ENCODE results near the gene FAAP20.

FAAP20 gene

GRCh38 chr1:2195785-2196184, 1.2 kb upstream of the FAAP20 start:
- Histone ChIP-seq H3K4me2 (ENCODE audit: low read length, poor library complexity, severe bottlenecking) (no peak overlapping the region), H3K9ac (ENCODE audit: low read length) (peak overlapping the region; percentile 88)
- DNase-seq: no peak

GRCh38 chr1:2194898-2195673, 514 bp upstream of the FAAP20 start:
- under 1% methylated on average over 35 of the region's 35 CpGs for WGBS
- Histone ChIP-seq H3K4ac (ENCODE audit: low read depth in 1 of 2, low read length in 2 of 2) (peak overlapping the region; percentile 58 to 90), H3K4me1 (ENCODE audit: control insufficient read depth, insufficient read depth, low read depth, low read length) (peaks cover 47% of the 10 kb centered on the region), H3K27ac (ENCODE audit: low read length, poor library complexity, severe bottlenecking) (peak overlapping the region; percentile 91), H3K9ac (ENCODE audit: low read length) (peak overlapping the region; percentile 88), H2AK5ac (ENCODE audit: low read length, severe bottlenecking) (peak overlapping the region; percentile 54), H3K27me3 (ENCODE audit: control insufficient read depth in 1 of 2, insufficient read depth in 1 of 2, low read length in 2 of 2) (no peaks in the 10 kb centered on the region), H3K18ac (ENCODE audit: low read depth in 1 of 2, low read length in 2 of 2) (peak overlapping the region; percentile 92 to 93), H2BK15ac (ENCODE audit: low read depth, poor library complexity, severe bottlenecking) (peak overlapping the region; percentile 99), H3K4me3 (ENCODE audit: insufficient read depth in 1 of 2, low read depth in 1 of 2, low read length in 2 of 2) (peak overlapping the region; percentile 69 to 82), H3K4me2 (ENCODE audit: low read length, poor library complexity, severe bottlenecking) (peak overlapping the region; percentile 83), H3K36me3 (ENCODE audit: control insufficient read depth in 1 of 2, insufficient read depth in 2 of 2, low read depth in 1 of 2, low read length in 2 of 2) (peaks cover 0 to 32% of the 10 kb centered on the region in 2 experiments), H3K14ac (ENCODE audit: low read length in 2 of 2) (peak overlapping the region in 1 of 2 experiments; percentile 38), H3K79me1 (replicated peaks; ENCODE audit: low read length, poor library complexity, severe bottlenecking) (peaks cover 27% of the 10 kb centered on the region), H4K8ac (ENCODE audit: low read length) (peak overlapping the region; percentile 96), H3K23ac (ENCODE audit: low read length in 2 of 2) (peak overlapping the region in 1 of 2 experiments; percentile 51), H2BK120ac (ENCODE audit: low read depth, low read length) (peak overlapping the region; percentile 92), H3K9me3 (ENCODE audit: control insufficient read depth, low read length) (no peaks in the 10 kb centered on the region), H4K91ac (ENCODE audit: low read length) (peak overlapping the region; percentile 94), H2AFZ (ENCODE audit: low read depth, low read length) (no peak overlapping the region), H2BK5ac (ENCODE audit: low read depth, low read length, poor library complexity, severe bottlenecking) (peak overlapping the region; percentile 89), H2BK12ac (ENCODE audit: low read length in 2 of 2) (peak overlapping the region; percentile 14 to 76)
- peak; percentile 92 for DNase-seq

More at GRCh38 chr1:2195785-2196184, 1.2 kb upstream of the FAAP20 start:
- no peaks in the 10 kb centered on the region for H3K27me3 ChIP-seq (ENCODE audit: control insufficient read depth in 1 of 2, insufficient read depth in 1 of 2, low read length in 2 of 2)
- H2BK15ac ChIP-seq (ENCODE audit: low read depth, poor library complexity, severe bottlenecking): no peak overlapping the region
- WGBS: 83% methylated on average over 11 of the region's 11 CpGs
- H3K79me1 ChIP-seq (replicated peaks; ENCODE audit: low read length, poor library complexity, severe bottlenecking): peaks cover 20% of the 10 kb centered on the region
- no peak overlapping the region for H2AFZ ChIP-seq (ENCODE audit: low read depth, low read length)
- H3K4me1 ChIP-seq (ENCODE audit: control insufficient read depth, insufficient read depth, low read depth, low read length): peaks cover 43% of the 10 kb centered on the region
- H3K18ac ChIP-seq (ENCODE audit: low read depth in 1 of 2, low read length in 2 of 2): no peak overlapping the region
- H3K36me3 ChIP-seq (ENCODE audit: control insufficient read depth in 1 of 2, insufficient read depth in 2 of 2, low read depth in 1 of 2, low read length in 2 of 2): peaks cover 0 to 25% of the 10 kb centered on the region in 2 experiments
- peak overlapping the region; percentile 92 for H2BK120ac ChIP-seq (ENCODE audit: low read depth, low read length)
- H4K8ac ChIP-seq (ENCODE audit: low read length): peak overlapping the region; percentile 95
- H2BK5ac ChIP-seq (ENCODE audit: low read depth, low read length, poor library complexity, severe bottlenecking): no peak overlapping the region
- H3K14ac ChIP-seq (ENCODE audit: low read length in 2 of 2): no peak overlapping the region
- no peak overlapping the region for H2AK5ac ChIP-seq (ENCODE audit: low read length, severe bottlenecking)
- H3K27ac ChIP-seq (ENCODE audit: low read length, poor library complexity, severe bottlenecking): no peak overlapping the region
- peak overlapping the region; percentile 16 to 61 for H2BK12ac ChIP-seq (ENCODE audit: low read length in 2 of 2)
- H3K9me3 ChIP-seq (ENCODE audit: control insufficient read depth, low read length): no peaks in the 10 kb centered on the region
- H3K4me3 ChIP-seq (ENCODE audit: insufficient read depth in 1 of 2, low read depth in 1 of 2, low read length in 2 of 2): no peak overlapping the region
- H4K91ac ChIP-seq (ENCODE audit: low read length): no peak overlapping the region
- H3K4ac ChIP-seq (ENCODE audit: low read depth in 1 of 2, low read length in 2 of 2): peak overlapping the region; percentile 58 to 86
- H3K23ac ChIP-seq (ENCODE audit: low read length in 2 of 2): no peak overlapping the region

GRCh38 chr1:2193514-2194281, 874 bp downstream of the FAAP20 start:
- Histone ChIP-seq H3K4me3 (ENCODE audit: insufficient read depth in 1 of 2, low read depth in 1 of 2, low read length in 2 of 2) (peak overlapping the region; percentile 58 to 72), H3K9me3 (ENCODE audit: control insufficient read depth, low read length) (no peaks in the 10 kb centered on the region), H2BK120ac (ENCODE audit: low read depth, low read length) (peak overlapping the region; percentile 11), H3K4me1 (ENCODE audit: control insufficient read depth, insufficient read depth, low read depth, low read length) (peaks cover 40% of the 10 kb centered on the region), H3K79me1 (replicated peaks; ENCODE audit: low read length, poor library complexity, severe bottlenecking) (peaks cover 33% of the 10 kb centered on the region), H3K14ac (ENCODE audit: low read length in 2 of 2) (peak overlapping the region in 1 of 2 experiments; percentile 84), H3K27ac (ENCODE audit: low read length, poor library complexity, severe bottlenecking) (no peak overlapping the region), H4K8ac (ENCODE audit: low read length) (peak overlapping the region; percentile 80), H3K9ac (ENCODE audit: low read length) (peak overlapping the region; percentile 74), H4K91ac (ENCODE audit: low read length) (peak overlapping the region; percentile 86), H3K36me3 (ENCODE audit: control insufficient read depth in 1 of 2, insufficient read depth in 2 of 2, low read depth in 1 of 2, low read length in 2 of 2) (peaks cover 0 to 45% of the 10 kb centered on the region in 2 experiments), H2AK5ac (ENCODE audit: low read length, severe bottlenecking) (peak overlapping the region; percentile 52), H3K4ac (ENCODE audit: low read depth in 1 of 2, low read length in 2 of 2) (peak overlapping the region; percentile 77 to 78), H2AFZ (ENCODE audit: low read depth, low read length) (no peak overlapping the region), H2BK12ac (ENCODE audit: low read length in 2 of 2) (peak overlapping the region; percentile 54 to 57), H3K27me3 (ENCODE audit: control insufficient read depth in 1 of 2, insufficient read depth in 1 of 2, low read length in 2 of 2) (no peaks in the 10 kb centered on the region), H3K23ac (ENCODE audit: low read length in 2 of 2) (peak overlapping the region in 1 of 2 experiments; percentile 74), H3K18ac (ENCODE audit: low read depth in 1 of 2, low read length in 2 of 2) (peak overlapping the region in 1 of 2 experiments; percentile 54), H2BK5ac (ENCODE audit: low read depth, low read length, poor library complexity, severe bottlenecking) (no peak overlapping the region), H2BK15ac (ENCODE audit: low read depth, poor library complexity, severe bottlenecking) (peak overlapping the region; percentile 73), H3K4me2 (ENCODE audit: low read length, poor library complexity, severe bottlenecking) (peak overlapping the region; percentile 78)
- WGBS: 63% methylated on average over 44 of the region's 44 CpGs
- no peak for DNase-seq

All from mesenchymal stem cell (in vitro differentiated cells and primary cell).